Sigmoid colon (tissue), 7 donors: ENCODE measurements around the gene MAP4K1. TPM values are rescaled to one million over a fixed set of nuclear protein-coding genes. Genes with fewer than 3 reads are reported as not detected.
A peak's percentile ranks its signal among the peaks of the same experiment; 100 is the strongest.

ENCODE experiments used
- DNase-seq: peaks from one replicate; pipeline ENCODE4 v3.0.0-alpha.2; 2019
- H3K27ac ChIP-seq, 4 donors: fragments of 200-600 bp; sonication (generic); one replicate each; pipeline ENCODE4 v1.5.1; 2016 to 2019; ENCODE audit warnings: mild to moderate bottlenecking in 1 of 4
- H3K27me3 ChIP-seq, 3 donors: fragments of 200-600 bp; sonication (generic); one replicate each; pipeline ENCODE4 v1.5.1; 2019; ENCODE audit warnings: mild to moderate bottlenecking in 1 of 3
- H3K36me3 ChIP-seq, 4 donors: fragments of 200-600 bp; sonication (generic); one replicate each; pipeline ENCODE4 v1.5.1; 2016 to 2019
- H3K4me1 ChIP-seq, 4 donors: fragments of 200-600 bp; sonication (generic); one replicate each; pipeline ENCODE4 v1.5.1; 2017 to 2019
- H3K4me3 ChIP-seq, 4 donors: fragments of 200-600 bp; sonication (generic); one replicate each; pipeline ENCODE4 v1.5.1; 2017 to 2019; ENCODE audit warnings: mild to moderate bottlenecking in 2 of 4, moderate library complexity in 1 of 4
- H3K9me3 ChIP-seq, 4 donors: fragments of 200-600 bp in 3 of 4; sonication (generic) in 3 of 4; one replicate each; pipeline versions ENCODE4 v1.5.1 to v1.6.1; 2013 to 2019
- EP300 ChIP-seq, 4 donors: sonication (generic); formaldehyde crosslinking; IDR thresholded peaks; one replicate each; pipeline ENCODE4 v1.6.1; 2017; ENCODE audit warnings: antibody characterized with exemption in 4 of 4
- POLR2A ChIP-seq, 2 donors: fragments of 450-650 bp; IDR thresholded peaks; one replicate each; pipeline ENCODE4 v1.6.1; 2016; ENCODE audit warnings: antibody characterized with exemption in 2 of 2, mild to moderate bottlenecking in 2 of 2, moderate library complexity in 2 of 2
- POLR2AphosphoS5 ChIP-seq, 4 donors: sonication (generic); formaldehyde crosslinking; IDR thresholded peaks; one replicate each; pipeline ENCODE4 v1.6.1; 2017; ENCODE audit warnings: antibody characterized with exemption in 4 of 4
- WGBS, 2 donors: extraction: QIAGEN DNeasy Blood & Tissue Kit; methylation state at CpG; one replicate each; pipeline ENCODE4 v1.1.7; 2013; 5-methylcytosine and 5-hydroxymethylcytosine counted together
- intact Hi-C: fragments of 100-400 bp; cut with DNase I; formaldehyde crosslinking; loops from one replicate; pipeline ENCODE4 v1.15.1; 2023
- polyA plus RNA-seq, 3 donors: library from polyadenylated mRNA; stranded (reverse); fragments of 200-250 nt; gene quantifications; one replicate each; pipeline ENCODE4 v1.2.3, GENCODE V29; 2013
- total RNA-seq, 4 donors: library from RNA; depleted of rRNA; stranded (reverse); fragments of >200 nt; gene quantifications; one replicate each; pipeline ENCODE4 v1.1.0, GENCODE V29; 2016
- TF ChIP-seq, protein P1 (sequence below), 4 experiments: fragments of 450-650 bp in 3 of 4; fragments of 200-600 bp in 1 of 4; IDR thresholded peaks; one replicate each; pipeline ENCODE4 v1.5.1; 2016 to 2019; ENCODE audit warnings: antibody characterized with exemption in 4 of 4, mild to moderate bottlenecking in 3 of 4, moderate library complexity in 2 of 4
- donor health status: healthy with polysubstance abuse.
- donor health status: Bipolar disorder and iron deficiency.
- donor health status: healthy.

MAP4K1 gene
- total and polyA plus RNA-seq, 7 donors, result 1.2 to 29.7 (median 1.6) TPM

DNA sequence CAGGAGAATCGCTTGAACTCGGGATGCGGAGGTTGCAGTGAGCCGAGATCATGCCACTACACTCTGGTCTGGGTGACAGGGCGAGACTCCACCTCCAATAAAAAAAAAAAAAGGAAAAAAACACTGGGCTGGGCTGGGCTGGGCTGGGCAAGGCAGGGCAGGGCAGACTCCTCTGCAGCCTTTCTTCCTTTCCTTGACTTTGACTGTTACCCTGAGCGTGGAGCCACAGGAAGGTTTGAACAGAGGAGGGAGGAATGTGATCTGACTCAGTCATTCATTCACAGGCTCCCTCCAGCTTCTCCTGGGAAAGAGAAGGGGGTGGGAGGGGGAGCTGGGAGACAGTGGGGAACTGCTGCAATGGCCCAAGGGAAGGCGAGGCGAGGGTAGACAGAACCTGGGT, 27.0 kb upstream of the MAP4K1 start:
- WGBS, 2 donors, result 30 to 78% methylated on average over 8 of the region's 8 CpGs
- Histone ChIP-seq H3K36me3 (no peaks in the 10 kb centered on the region), H3K27me3 (no peaks in the 10 kb centered on the region), H3K9me3 (no peaks in the 10 kb centered on the region), H3K4me1 (peaks cover 0 to 13% (median 6%) of the 10 kb centered on the region in 4 donors), H3K4me3 (no peak overlapping the region), H3K27ac (no peak overlapping the region)
- intact Hi-C loops, result loop anchor here (5.0 to 10.0 kb wide), 3 partner anchors 190 to 253 kb away; partner anchors contain the start of genes ECH1, NFKBIB and SIRT2
- TF ChIP-seq, protein P1, sequence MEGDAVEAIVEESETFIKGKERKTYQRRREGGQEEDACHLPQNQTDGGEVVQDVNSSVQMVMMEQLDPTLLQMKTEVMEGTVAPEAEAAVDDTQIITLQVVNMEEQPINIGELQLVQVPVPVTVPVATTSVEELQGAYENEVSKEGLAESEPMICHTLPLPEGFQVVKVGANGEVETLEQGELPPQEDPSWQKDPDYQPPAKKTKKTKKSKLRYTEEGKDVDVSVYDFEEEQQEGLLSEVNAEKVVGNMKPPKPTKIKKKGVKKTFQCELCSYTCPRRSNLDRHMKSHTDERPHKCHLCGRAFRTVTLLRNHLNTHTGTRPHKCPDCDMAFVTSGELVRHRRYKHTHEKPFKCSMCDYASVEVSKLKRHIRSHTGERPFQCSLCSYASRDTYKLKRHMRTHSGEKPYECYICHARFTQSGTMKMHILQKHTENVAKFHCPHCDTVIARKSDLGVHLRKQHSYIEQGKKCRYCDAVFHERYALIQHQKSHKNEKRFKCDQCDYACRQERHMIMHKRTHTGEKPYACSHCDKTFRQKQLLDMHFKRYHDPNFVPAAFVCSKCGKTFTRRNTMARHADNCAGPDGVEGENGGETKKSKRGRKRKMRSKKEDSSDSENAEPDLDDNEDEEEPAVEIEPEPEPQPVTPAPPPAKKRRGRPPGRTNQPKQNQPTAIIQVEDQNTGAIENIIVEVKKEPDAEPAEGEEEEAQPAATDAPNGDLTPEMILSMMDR (IDR thresholded peaks at IDR 0.05), result no peak
- no peak for TF ChIP-seq POLR2A (IDR thresholded peaks at IDR 0.05)
- TF ChIP-seq EP300 (IDR thresholded peaks at IDR 0.05), result no peak
- TF ChIP-seq POLR2AphosphoS5 (IDR thresholded peaks at IDR 0.05), result no peak
- DNase-seq, result no peak

DNA sequence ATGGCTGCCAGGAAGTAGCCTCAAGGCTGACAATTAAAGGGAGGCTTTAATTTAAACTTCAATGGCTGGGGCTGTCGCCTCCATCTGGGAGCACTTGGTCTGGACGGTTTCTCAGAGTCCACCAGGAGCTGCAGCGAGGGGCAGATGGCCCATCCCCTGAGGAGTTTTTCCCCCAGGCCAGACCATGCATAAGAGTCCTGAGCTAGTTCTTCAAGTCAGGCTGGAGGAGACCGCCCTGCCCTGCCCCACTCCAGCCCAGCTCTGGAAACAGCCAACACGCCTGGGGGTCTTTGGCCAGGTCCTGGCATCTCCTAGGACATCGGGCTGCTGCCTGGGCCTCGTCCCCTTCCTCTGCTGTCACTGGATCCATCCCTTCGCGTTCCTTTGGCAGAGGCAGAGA, 24.4 kb upstream of the MAP4K1 start:
- 68 to 85% methylated on average over 9 of the region's 9 CpGs for WGBS, 2 donors
- no peaks in the 10 kb centered on the region for H3K27me3 ChIP-seq
- intact Hi-C loops, result loop anchor here (10.0 kb wide), 1 partner anchor 193 kb away; the partner anchor contains the start of gene ECH1
- DNase-seq, result no peak
- H3K9me3 ChIP-seq, result no peaks in the 10 kb centered on the region
- H3K36me3 ChIP-seq, result peaks cover 0 to 16% (median 0%) of the 10 kb centered on the region in 4 donors
- H3K27ac ChIP-seq, result no peak overlapping the region
- no peak overlapping the region for H3K4me3 ChIP-seq
- TF ChIP-seq EP300 (IDR thresholded peaks at IDR 0.05), result no peak
- no peak for TF ChIP-seq POLR2A (IDR thresholded peaks at IDR 0.05)
- TF ChIP-seq POLR2AphosphoS5 (IDR thresholded peaks at IDR 0.05), result no peak
- TF ChIP-seq, protein P1 (IDR thresholded peaks at IDR 0.05), result no peak
- H3K4me1 ChIP-seq, result peaks cover 0 to 5% (median 4%) of the 10 kb centered on the region in 4 donors

DNA sequence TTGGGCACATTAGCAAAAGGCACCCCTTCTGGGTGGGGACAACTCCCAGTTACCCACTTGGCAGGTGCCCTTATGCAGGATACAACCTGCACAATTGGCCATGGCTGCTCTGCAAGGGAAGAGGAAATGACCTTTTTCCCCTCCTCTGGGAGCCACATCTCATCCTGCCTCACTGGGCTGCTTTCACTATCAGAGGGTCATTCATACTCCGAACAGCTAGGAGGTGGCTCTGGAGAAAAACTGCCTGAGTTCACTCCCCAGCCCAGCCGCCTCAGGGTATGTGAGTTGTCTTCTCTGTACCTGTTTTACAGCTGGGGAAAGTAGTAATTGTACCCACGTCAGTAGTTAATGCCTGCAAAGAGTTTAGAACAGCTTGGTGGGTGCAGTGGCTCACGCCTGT, 22.6 kb upstream of the MAP4K1 start:
- intact Hi-C loops, result loop anchor here (10.0 kb wide), 1 partner anchor 194 kb away; the partner anchor contains the start of gene ECH1
- H3K27me3 ChIP-seq, result no peaks in the 10 kb centered on the region
- H3K9me3 ChIP-seq, result no peaks in the 10 kb centered on the region
- 35 to 67% methylated on average over 4 of the region's 4 CpGs for WGBS, 2 donors
- DNase-seq, result no peak
- TF ChIP-seq, protein P1 (IDR thresholded peaks at IDR 0.05), result no peak
- TF ChIP-seq EP300 (IDR thresholded peaks at IDR 0.05), result no peak
- TF ChIP-seq POLR2A (IDR thresholded peaks at IDR 0.05), result no peak
- TF ChIP-seq POLR2AphosphoS5 (IDR thresholded peaks at IDR 0.05), result peak in 2 of 4 donors; percentile 24 to 30
- peaks cover 0 to 30% (median 7%) of the 10 kb centered on the region in 4 donors for H3K36me3 ChIP-seq
- peak overlapping the region in 3 of 4 donors; percentile 2 to 49 (median 39) for H3K27ac ChIP-seq
- H3K4me3 ChIP-seq, result no peak overlapping the region
- peaks cover 0 to 6% (median 0%) of the 10 kb centered on the region in 4 donors for H3K4me1 ChIP-seq

DNA sequence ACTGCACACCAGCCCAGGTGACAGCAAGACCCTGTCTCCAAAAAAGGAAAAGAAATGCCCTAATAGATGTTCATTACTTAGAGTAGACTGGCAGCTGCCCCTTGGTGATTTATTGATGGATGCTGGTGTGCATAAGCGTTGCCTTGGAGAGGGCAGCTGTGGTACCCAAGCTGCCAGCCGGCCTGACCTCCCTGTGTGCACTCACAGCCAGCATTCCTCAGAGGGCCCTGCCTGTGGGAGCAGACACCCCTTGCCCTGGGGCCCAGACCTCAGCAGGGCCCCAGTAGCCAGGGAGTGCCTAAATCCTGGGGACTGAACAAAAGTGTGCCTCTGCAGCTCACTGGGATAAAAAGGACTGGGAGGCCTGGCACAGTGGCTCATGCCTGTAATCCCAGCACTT, 21.9 kb upstream of the MAP4K1 start:
- peaks cover 0 to 6% (median 0%) of the 10 kb centered on the region in 4 donors for H3K4me1 ChIP-seq
- peak overlapping the region in 3 of 4 donors; percentile 2 to 49 (median 18) for H3K27ac ChIP-seq
- DNase-seq, result no peak
- H3K9me3 ChIP-seq, result no peaks in the 10 kb centered on the region
- no peaks in the 10 kb centered on the region for H3K27me3 ChIP-seq
- TF ChIP-seq POLR2AphosphoS5 (IDR thresholded peaks at IDR 0.05), result peak in 1 of 4 donors; percentile 9
- TF ChIP-seq POLR2A (IDR thresholded peaks at IDR 0.05), result no peak
- no peak for TF ChIP-seq EP300 (IDR thresholded peaks at IDR 0.05)
- intact Hi-C loops, result loop anchor here (10.0 kb wide), 1 partner anchor 195 kb away; the partner anchor contains the start of gene ECH1
- peaks cover 0 to 36% (median 12%) of the 10 kb centered on the region in 4 donors for H3K36me3 ChIP-seq
- WGBS, 2 donors, result 88 to 91% methylated on average over 2 of the region's 2 CpGs
- H3K4me3 ChIP-seq, result no peak overlapping the region

DNA sequence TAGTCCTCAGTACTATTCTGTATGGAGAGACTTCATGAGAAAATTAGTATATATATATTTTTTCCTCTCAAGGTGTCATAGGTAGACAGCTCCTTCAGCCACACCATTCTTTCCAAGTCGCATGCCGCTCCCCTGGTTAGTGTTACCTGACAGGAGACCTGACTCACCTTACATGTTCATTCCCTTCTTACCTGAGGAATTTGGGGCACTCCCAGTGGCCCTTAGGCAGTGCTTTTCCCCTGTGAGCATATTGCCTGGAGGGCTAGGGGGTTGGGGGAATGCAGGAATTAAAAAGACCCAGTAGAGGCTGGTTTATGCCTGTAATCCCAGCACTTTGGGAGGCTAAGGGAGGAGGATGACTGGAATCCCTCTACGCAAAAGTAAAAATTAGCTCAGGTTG, 20.7 kb upstream of the MAP4K1 start:
- no peaks in the 10 kb centered on the region for H3K27me3 ChIP-seq
- H3K27ac ChIP-seq, result no peak overlapping the region
- intact Hi-C loops, result no loop called here
- TF ChIP-seq EP300 (IDR thresholded peaks at IDR 0.05) (no peak), POLR2AphosphoS5 (IDR thresholded peaks at IDR 0.05) (no peak), POLR2A (IDR thresholded peaks at IDR 0.05) (no peak)
- TF ChIP-seq, protein P1 (IDR thresholded peaks at IDR 0.05), result no peak
- peaks cover 0 to 38% (median 12%) of the 10 kb centered on the region in 4 donors for H3K36me3 ChIP-seq
- no peak for DNase-seq
- 95 to 98% methylated on average over 3 of the region's 3 CpGs for WGBS, 2 donors
- H3K4me1 ChIP-seq, result peaks cover 0 to 6% (median 0%) of the 10 kb centered on the region in 4 donors
- H3K4me3 ChIP-seq, result no peak overlapping the region
- no peaks in the 10 kb centered on the region for H3K9me3 ChIP-seq
